ENCODE measurements around the gene MGAT4C.

The MGAT4C gene

DNA sequence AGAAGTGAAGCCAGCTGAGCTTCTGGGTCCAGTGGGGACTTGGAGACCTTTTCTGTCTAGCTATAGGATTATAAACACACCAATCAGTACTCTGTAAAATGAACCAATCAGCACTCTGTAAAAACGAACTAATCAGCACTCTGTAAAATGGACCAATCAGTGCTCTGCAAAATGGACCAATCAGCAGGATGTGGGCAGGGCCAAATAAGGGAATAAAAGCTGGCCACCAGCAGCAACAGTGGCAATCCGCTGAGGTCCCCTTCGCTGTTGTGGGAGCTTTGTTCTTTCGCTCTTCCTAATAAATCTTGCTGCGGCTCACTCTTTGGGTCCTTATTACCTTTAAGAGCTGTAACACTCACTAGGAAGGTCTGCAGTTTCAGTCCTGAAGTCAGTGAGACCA is 309.8 kb downstream of the MGAT4C start:
- TF ChIP-seq, protein P1, sequence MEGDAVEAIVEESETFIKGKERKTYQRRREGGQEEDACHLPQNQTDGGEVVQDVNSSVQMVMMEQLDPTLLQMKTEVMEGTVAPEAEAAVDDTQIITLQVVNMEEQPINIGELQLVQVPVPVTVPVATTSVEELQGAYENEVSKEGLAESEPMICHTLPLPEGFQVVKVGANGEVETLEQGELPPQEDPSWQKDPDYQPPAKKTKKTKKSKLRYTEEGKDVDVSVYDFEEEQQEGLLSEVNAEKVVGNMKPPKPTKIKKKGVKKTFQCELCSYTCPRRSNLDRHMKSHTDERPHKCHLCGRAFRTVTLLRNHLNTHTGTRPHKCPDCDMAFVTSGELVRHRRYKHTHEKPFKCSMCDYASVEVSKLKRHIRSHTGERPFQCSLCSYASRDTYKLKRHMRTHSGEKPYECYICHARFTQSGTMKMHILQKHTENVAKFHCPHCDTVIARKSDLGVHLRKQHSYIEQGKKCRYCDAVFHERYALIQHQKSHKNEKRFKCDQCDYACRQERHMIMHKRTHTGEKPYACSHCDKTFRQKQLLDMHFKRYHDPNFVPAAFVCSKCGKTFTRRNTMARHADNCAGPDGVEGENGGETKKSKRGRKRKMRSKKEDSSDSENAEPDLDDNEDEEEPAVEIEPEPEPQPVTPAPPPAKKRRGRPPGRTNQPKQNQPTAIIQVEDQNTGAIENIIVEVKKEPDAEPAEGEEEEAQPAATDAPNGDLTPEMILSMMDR (IDR thresholded peaks at IDR 0.05; ENCODE audit: extremely low read depth, missing control alignments): no peak
- no peak for DNase-seq (ENCODE audit: low spot score)

DNA sequence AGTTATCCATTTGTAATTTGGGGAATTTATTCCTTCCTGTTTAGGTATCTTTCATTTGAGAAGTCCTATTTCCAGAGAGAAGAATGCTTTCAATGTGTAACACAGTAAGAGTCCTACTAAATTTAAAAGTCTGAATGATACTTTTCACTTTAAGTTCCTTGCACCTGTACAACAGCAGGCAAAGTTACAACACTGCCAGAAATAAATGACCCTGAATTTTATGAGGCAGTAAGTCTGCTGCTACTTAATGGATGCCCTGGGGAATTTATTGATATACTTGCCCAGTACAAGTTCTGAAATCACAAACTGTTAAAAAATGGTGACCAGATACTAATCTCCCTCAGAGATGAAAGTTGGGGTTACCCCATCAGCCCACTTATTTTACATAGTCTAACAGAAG is 329.0 kb downstream of the MGAT4C start:
- TF ChIP-seq, protein P1 (IDR thresholded peaks at IDR 0.05; ENCODE audit: extremely low read depth, missing control alignments): no peak
- DNase-seq (ENCODE audit: low spot score): no peak

DNA sequence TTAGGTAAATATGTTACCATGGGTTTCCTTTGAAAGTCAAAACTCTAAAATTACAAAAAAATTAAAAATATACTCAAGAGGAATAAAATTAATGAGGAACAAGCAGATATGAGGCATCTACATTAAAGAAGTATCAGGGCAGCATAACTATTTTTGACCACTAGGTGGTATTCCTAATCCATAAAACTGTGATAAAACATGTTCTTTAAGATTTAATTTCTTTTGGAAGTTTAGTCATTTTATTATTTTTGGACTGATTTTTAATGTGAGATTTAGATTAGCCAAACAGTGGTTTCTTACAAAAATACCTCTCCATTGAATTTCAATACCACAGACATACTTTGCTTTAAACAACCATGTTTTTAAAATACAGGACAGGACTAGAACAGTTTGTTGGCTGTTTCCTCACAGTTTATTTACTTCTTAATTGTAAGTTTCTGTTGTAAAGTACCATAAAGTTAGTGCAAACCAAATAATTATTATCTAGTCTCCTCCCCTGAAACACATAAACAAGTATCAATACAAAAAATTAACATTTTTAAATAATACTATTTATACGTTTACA is 332.3 kb downstream of the MGAT4C start:
- DNase-seq (ENCODE audit: low spot score): peak; percentile 8
- TF ChIP-seq, protein P1 (IDR thresholded peaks at IDR 0.05; ENCODE audit: extremely low read depth, missing control alignments): no peak

DNA sequence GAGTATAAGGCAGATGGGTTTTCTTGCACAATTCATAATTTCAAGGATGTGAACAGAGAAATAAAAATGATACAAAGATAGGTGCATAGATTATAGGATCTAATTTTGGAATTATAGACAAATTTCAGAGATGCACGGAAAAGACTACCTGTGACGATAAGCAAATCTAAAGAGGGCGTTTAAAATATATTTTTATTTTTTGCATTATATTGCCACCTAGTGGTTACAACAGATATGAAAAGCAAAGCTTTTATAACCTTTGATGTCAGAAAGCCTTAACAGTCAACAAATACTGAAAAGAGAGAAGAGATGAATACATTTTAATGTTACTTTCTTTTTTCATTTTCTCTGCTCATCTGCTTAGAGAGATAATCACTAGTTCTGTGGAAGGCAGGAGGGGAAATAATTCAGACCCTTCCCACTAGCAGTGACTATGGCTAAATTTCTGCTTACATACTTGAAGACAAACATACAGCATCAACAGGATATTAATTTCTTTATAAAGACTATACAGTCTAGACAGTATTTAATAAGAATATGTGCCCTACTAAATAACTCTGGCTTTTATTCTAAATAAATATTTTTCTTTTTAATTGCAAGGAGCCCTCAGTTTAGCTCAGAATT is 335.8 kb downstream of the MGAT4C start:
- peak; percentile 40 for DNase-seq (ENCODE audit: low spot score)

More for the DNA sequence above, 335.8 kb downstream of the MGAT4C start:
- TF ChIP-seq, protein P1 (IDR thresholded peaks at IDR 0.05; ENCODE audit: extremely low read depth, missing control alignments): peak; percentile 24
